GM18868 (cell line): ENCODE measurements around the gene CHKB.

Experiments used
- ATAC-seq: cut with Tn5 transposase; IDR thresholded peaks from one replicate; pipeline ENCODE4 v1.9.1; 2021; ENCODE audit warnings: mild to moderate bottlenecking, moderate library complexity; ENCODE audit not compliant: unreplicated experiment

Gene CHKB

DNA sequence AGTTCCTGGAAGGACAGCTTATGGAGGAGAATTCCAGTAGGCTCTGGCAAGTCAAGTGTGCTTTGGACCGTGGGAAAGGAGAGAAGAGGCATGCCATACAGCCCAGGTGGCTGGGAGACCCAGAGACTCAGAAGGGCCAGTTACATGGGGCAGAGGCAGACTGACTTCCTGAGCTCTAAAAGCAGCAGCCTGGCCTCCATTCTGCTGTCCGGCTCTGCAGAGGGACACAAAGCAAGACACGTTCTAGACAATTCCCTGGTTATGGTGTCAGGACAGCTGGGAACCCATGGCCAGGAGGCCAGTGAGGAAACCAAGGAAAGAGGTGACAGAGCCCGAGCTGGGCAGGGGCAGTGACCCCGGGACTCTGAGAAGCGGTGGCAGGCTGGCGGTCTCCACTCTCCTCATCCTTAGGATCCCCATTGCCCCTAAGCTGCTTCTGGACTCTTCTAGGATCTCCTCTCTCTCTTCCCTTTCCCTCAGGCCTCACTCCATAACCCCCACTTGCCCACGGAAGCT is 7.2 kb downstream of the CHKB start:
- no peak for ATAC-seq

DNA sequence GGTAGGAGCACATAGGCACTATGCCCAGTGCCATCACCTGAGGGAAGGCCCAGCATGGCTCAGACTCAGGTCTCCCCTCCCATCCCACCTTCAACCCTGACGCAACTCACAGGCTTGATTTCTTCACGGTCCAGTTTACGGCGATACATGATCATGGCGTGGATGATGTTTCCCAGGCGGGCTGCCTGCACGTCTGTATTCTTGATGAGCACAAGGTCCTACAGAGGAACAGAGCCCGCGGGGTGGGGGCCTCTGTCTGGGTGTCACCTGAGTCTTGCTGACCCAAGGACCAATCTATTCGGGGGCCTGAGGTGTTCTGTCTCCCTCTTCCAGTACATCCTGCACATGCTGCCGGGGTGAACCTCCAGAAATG is 8.3 kb downstream of the CHKB start:
- ATAC-seq = no peak

DNA sequence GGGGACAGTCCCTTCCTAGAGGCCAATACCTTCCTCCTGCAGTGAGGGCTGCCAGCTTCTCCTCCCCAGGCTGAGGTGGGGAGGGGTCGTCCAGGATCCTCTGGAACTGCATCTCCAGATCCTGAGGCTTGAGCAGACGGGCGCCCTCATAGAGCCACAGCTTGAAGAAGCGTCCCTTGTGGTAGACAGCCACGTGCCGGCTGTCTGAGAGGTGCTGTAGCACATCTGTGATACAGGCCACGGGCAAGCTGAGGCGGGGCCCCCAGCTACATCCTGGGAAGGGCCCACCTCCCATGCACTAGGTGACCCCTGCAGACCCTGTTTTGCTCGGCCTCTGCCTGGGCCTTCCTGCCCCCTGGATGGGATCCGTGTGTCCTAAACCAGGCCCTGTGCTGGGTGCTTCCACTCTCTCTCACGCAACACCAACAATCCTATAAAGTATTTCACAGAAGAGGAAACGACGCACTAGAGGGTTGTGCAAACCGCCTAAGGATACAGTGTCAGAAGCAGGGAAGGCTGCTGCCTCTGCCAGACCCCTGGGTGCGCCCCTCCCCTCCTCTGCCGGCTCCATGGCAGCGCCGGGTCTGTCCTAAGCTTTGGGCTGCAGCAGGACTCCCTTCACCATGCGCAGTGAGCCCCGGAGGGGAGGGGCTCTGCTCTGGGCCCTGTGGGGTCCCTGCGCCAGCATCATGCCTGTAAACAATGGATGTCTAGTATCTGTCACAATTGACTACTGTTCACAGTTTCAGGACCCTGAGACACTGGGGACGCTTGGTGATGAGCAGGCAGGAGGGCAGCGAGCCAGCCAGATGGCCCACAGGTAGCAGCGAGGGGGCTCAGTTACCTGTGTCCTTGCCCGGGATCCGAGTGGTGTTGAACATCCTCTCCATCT is 8.9 kb downstream of the CHKB start:
- ATAC-seq = no peak

DNA sequence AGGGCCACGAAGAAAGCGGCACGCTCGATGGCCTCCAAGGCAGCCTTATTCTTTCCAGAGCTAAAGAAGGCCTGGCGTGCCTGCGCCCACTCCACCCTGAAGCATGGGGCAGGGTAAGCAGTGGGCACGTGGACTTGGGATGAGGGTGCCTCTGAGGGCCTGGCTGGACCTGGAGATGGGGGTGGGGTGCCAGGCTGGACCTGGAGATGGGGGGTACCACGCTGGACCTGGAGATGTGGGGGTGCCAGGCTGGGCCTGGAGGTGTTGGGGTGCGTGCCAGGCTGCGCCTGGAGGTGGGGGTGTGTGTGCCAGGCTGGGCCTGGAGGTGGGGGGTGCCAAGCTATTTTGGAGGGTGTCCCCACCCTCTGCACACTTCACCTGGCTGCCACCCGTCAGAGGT is 9.7 kb downstream of the CHKB start:
- ATAC-seq = no peak

DNA sequence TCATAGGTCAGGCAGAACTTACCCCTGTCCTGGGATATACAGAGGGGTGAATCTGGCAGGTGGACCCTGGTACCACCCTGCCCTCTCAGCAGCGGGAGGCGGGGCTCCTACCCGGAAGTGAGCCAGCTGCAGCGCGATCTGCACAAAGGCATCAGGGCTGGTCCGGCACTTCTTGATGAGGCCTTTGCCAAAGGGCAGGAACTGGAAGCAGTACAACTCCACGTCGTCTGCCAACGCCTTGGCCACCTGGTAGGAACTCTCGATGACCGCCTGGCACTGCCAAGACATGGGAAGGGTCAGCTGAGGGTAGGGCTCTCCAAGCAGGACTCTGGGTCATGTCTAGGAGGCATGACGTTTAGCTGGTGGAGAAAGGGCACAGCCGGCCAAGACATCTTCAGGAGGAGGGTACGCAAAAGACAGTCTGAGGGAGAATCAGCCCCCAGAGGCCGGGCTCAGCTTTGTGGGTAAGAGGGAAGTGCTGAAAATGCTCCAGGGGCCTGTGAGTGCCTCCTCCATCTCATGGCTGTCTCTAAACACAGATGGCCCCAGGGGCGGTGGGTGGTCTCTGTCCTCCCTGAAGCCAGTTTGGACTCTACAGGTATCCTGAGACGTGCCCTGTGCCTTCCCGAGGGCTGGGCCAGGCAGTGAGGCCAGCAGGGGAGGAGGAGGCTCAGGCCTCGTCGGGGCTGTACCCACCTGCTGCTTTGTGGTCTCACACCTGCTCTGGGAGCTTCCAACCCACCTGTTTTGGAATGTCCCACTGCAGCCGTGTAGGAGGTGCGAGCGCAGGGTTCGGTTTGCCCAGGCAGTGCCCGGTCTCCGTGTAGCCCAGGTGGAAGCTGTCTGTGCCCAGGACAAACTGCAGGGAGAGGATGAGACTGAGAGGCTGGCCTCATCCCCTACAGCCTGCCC is 11.1 kb downstream of the CHKB start:
- no peak for ATAC-seq

DNA sequence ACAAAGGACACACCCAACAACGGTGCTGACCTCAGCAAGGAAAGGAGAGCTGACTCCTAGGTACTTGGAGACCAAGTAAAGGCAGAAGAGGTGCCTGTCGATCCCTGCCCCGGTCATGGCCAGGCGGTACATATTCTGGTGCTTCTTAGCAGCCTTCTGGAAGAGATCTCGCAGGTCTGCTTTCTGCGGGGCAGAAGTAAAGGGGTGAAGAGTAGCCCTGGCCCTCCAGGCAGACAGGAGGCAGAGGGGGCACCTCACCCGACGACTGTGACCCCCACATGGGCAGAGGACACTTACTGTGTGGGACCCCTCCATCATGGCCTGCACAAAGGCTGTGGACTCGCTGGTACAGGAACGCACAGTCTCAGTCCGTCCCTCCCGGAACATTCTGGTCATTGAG is 11.8 kb downstream of the CHKB start:
- no peak for ATAC-seq

DNA sequence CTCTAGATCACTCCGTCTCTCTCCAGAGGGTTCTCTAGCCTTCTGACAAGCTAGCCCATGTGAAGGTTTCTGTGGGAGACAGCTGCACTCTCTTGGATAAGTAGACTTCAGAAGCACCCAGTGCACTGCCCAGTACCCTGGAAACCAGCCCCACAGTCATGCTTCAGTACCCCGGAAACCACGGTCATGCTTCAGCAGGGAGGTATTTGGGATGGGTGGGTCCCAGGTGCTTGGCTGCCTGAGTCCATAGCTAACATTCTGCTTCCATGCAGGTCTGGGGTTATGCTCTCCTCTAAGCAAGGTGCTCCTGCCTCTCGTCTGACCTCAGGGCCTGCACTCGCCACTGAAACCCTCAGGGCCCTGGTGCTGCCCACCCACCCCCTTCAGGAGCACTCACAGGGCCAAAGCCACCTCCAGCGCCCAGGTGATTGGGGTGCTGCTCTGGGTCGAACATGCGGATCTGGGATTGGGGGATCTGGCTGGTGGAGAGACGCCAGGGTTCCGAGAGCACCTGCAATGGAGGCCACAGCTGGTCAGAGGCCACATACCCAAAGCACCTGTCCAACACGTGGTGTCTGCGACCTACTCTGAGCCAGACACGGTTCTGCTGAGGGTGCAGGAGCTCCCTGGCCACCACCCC is 12.6 kb downstream of the CHKB start:
- ATAC-seq = no peak

DNA sequence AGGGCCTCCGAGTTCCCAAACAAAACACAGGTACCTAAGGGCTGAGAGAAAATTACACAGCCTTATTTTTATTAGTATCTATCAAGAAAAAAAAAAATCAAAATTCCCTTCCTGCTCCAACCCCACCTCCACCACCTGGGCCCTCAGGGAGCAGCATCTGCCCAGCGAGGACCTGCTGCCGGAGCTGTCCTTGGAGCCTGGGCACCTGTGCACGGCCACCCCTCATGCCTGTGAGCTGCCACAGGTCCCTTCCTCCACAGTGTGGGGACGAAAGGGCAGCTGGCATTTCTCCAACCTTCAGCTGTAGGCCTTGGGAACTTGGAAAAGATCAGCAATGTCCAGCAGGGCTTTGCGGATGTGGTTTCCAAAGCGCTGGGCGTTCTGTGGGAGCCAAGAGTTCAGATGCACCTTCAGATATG is 13.6 kb downstream of the CHKB start:
- no peak for ATAC-seq

DNA sequence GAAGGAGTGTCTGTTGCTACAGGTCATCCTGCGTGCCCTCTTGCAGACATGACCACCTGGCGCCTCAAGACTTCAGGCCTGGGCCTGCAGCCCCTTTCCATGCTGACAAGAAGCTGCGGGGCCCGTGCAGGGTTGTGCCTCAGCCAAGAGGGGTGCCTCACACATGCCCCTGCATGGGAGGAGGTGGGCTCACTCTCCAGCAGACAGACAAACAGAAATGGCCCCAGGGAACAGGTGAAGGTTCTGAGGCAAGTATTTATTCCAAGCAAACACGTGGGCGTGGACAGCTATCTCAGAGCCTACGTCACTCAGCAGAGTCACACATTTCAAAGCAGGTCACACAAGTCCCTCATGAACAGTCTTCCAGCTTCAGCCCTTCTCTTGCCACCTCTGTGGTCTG is 14.0 kb downstream of the CHKB start:
- no peak for ATAC-seq

DNA sequence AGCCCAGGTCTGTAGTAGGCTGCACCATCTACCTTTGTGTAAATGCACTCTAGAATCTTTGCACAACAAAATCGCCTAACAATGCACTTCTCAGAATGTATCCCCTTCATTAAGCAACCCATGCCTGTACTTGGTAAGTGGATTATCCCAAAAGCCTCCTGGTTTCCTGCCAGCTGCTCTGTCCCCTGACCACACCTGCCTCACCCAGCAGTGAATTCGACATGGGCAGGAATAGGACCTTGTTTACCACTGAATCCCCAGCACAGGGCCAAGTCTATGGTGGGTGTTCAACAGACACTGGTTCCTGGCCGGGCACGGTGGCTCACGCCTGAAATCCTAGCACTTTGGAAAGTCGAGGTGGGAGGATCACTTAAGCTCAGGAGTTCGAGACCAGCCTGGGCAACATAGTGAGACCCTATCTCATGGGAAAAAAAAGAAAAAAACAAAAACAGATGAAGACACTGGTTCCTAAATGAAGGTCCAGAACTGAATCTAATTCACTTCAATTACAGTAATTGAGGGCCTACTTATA is 14.9 kb downstream of the CHKB start:
- no peak for ATAC-seq

DNA sequence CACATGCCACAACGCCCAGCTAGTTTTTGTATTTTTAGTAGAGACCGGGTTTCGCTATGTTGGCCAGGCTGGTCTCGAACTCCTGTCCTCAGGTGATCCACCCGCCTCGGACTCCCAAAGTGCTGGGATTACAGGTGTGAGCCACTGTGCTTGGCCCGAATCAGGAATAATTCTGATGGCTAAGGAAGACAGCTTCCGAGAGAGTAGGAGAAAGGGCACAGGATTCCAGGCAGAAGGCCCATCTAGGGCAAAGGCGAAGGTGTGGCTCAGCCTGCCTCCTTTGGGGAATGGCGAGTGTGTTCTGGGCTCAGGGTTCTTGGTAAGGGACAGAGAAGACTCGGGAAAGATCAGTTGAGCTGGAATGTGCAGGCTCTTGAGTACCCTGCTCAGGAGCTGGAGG is 18.4 kb downstream of the CHKB start:
- ATAC-seq = no peak

DNA sequence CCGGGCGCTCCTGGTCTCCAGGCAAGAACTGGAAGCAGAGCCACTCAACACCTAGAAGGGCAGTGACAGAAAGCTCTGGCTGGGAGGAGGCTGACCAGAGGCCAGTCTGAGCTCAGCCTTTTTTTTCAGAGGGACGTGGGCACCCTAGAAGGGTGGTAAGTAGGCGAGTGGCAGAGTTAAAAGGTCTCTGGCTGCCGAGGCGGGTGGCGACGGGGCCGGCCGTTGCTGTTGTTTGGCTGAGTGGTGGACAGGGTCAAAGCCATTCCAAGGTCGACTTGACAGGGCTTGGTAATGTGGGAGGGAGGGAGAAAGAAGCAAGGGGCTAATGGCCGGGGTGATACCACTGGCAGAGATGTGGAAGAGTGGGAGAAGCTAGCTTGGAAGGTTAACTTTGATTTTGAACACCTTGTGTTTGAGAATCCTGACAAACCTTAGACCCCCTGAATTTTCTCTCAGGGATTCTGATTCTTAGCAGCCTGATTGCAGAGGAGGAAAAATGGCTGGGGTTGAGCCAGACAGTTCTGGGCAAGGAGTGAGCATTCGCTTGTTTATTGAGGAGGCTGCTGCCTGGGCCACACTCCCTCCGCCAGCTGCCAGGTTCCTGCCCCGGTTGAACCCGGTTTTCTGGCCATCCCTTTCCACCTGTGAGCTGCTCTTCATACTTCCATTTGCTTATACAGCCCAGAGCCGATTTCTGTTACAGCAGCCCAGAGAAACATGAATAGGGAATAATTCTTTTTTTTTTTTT is 19.1 kb downstream of the CHKB start:
- ATAC-seq = no peak

DNA sequence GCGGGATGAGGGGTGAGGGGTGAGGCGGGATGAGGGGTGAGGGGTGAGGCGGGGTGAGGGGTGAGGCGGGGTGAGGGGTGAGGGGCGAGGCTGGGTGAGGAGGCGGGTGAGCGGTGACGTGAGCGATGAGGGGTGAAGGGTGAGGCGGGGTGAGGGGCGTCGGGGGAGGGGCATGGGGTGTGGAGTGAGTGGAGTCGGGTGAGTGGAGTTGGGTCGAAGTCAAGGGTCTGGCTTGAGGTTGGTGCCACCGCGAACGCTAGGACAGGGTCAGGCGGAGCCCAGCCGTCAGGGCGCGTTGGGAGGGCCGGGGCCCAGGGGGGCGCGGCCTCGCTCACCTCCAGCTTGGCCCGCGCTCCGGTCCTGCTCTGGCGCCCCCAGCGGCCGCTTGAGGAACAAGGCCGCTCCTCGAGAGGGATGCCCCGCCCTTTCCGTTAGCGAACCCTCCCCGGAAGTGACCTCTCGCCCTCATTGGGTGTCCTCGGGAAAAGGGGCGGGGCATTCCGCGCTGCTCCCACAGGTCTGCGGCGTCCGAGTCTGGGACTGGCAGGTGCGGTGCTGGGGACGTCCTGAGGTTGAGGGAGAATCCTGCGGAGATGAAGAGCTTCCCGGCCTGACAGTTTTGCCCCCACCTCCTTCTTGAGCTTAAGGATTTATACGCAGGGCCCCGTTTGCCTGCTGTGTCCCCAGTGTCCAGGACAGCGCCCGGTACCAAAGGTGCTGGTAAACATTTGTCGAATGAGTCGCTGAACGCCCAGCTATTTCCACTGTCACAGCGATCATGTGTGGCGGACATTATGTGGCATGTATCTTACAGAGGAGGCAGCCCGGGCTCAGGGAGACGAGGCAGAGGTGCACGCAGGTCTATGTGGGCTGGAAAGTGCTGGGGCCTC is 19.9 kb downstream of the CHKB start, which contains the start of gene SYCE3:
SYCE3 (minus strand) TSS at position 397 of the 890 bp plus-strand sequence. CDS start 6,514 bp downstream, outside the sequence.
- ATAC-seq = peak; percentile 92

DNA sequence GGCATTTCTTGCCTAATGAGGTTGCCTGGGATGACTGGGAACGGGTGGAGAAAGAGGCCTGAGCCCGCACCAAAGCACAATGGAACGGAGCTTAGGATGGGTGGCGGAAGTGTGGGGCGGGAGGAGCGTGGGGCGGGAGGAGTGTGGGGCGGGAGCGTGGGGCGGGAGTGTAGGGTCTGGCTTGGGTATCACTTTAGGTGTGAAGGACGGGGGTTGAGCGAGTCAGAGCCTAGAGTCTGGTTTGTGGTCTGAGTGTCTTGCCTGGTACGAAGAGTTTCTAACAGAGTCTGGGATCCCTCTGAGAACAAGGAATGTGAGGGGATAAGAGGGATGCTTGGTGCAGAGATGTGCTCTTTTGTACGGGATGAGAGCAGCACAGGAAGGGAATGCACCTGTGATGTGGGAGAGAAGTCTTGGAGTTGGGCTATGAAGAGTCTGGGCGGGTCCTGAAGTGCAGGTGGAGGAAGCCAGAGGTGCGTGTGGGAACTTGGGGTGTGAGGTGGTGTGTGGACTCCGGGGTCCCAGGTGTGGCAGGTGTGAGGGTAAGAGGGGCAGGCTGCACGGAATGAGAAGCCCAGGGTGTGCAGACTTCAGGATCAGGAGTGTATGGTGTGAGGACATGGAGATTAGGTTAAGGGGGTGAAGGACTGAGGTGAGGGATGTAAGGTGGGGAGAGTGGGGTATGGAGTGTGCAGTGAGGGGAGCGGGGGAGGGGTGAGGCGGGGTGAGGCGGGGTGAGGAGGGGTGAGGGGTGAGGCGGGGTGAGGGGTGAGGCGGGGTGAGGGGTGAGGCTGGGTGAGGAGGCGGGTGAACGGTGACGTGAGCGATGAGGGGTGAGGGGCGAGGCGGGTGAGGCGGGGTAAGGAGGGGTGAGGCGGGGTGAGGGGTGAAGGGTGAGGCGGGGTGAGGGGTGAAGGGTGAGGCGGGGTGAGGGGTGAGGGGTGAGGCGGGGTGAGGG is 21.0 kb downstream of the CHKB start:
- ATAC-seq = no peak

DNA sequence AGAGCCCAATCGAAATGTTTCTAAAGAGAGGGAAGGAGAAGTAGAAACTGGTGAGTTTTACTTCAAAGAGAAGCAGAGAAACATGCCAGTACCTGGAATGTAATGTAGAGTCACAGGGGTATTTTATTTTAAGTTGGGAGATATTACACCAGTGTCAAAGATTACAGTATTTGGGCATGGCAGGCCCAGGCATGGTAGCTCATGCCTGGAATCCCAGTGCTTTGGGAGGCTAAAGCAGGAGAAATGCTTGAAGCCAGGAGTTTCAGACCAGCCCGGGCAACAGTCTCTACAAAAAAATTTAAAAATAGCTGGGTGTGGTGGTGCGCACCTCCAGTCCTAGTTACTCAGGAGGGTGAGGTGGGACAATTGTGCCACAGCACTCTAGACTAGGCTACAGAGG is 22.6 kb downstream of the CHKB start:
- ATAC-seq = no peak

DNA sequence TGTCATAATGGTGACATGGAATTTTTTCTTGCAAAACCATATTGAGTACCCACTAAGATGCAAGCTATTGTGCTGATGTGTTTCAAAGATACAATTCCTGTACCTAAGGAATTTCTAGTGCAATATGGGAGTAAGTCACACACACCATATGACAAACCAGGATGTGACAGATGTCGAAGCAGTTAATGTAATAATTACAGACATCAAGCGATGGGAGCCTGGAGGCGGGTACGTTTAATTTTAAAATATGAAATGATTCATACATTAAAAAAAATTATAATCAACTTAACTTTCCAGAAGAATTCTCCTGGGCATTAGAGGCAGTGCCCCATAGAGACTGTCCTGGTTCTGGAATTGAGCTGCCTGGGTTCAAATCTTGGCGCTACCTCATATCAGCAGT is 25.9 kb downstream of the CHKB start:
- no peak for ATAC-seq

DNA sequence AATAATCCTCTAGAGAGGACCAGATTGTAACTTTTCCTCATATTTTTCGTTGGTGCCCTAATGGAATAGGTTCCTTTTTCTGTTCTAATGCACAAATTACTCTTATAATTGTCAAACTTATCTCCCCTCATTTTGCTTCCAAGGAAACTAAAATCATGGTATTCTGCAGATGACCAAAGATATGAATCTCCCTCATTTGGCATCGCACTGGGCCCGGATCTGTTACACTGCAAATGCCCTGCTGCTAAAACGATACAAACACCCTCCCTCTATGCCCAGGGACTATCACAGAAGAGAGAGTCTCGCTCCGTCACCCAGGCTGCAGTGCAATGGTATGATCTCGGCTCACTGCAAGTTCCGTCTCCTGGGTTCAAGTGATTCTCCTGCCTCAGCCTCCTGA is 29.3 kb downstream of the CHKB start:
- no peak for ATAC-seq

DNA sequence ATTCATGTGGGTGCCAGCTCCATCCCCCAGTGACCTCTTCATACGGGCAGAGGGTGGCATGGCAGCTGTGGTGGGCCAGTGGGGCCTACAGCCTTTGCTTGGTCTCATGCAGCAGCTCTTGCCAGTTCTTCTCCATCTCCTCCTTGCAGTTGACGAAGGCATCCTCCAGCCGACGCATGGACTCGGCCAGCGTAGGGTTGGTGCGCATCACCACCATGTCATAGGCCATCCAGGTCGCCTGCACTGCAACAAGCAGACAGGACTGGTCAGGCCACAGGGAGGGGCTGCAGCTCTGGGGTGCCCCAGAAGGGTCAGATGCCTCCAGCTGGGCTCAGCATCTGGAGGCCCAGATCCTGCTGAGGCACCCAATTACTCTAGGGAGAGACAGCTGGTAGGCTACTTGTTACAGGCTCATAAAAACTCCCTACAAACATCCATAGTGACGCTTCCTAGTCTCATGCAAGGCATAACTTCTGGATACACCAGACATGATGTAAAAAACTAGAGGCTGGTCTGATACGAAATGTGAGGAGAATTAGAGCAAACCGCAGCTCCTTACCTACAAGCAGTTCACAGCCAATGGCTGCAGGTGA is 31.4 kb downstream of the CHKB start:
- ATAC-seq = no peak
